Adrenal gland (tissue), 12 donors: ENCODE results near the gene FERD3L. TPM values are rescaled to one million over a fixed set of nuclear protein-coding genes. Genes with fewer than 3 reads are reported as not detected.

Experiments used
- DNase-seq, 7 donors: peaks; one replicate each; pipeline ENCODE4 v3.0.0-alpha.2; 2019 to 2020
- H3K27ac ChIP-seq, 5 donors: fragments of 200-600 bp; sonication (generic) in 4 of 5; 1 replicate in 3 of 5; 2 replicates in 2 of 5; pipeline versions ENCODE4 v1.5.1 to v1.8.0; 2016 to 2020; ENCODE audit warnings: mild to moderate bottlenecking in 1 of 5
- H3K27me3 ChIP-seq: fragments of 200-600 bp; 2 replicates; pipeline ENCODE4 v1.8.0; 2021
- H3K36me3 ChIP-seq, 2 donors: fragments of 200-600 bp; replicated peaks in 1 of 2; 1 replicate in 1 of 2; 2 replicates in 1 of 2; pipeline versions ENCODE4 v1.5.1 to v1.8.0; 2018 to 2022
- H3K4me1 ChIP-seq, 2 donors: fragments of 200-600 bp; replicated peaks in 1 of 2; 1 replicate in 1 of 2; 2 replicates in 1 of 2; pipeline versions ENCODE4 v1.5.1 to v1.8.0; 2018 to 2021
- H3K4me3 ChIP-seq, 4 donors: fragments of 200-600 bp; sonication (generic) in 3 of 4; one replicate each; pipeline ENCODE4 v1.5.1; 2016 to 2018
- H3K9me3 ChIP-seq, 3 donors: fragments of 200-600 bp; sonication (generic) in 1 of 3; replicated peaks in 1 of 3; 1 replicate in 2 of 3; 2 replicates in 1 of 3; pipeline versions ENCODE4 v1.5.1 to v1.8.0; 2016 to 2021
- CTCF ChIP-seq, 6 experiments: fragments of 450-650 bp in 4 of 6; fragments of 200-600 bp in 2 of 6; sonication (generic) in 1 of 6; IDR thresholded peaks; 1 replicate in 5 of 6; 2 replicates in 1 of 6; pipeline versions ENCODE4 v1.5.1 to v1.8.0; 2016 to 2021; ENCODE audit warnings: antibody characterized with exemption in 6 of 6, mild to moderate bottlenecking in 2 of 6, moderate library complexity in 1 of 6
- POLR2A ChIP-seq, 2 donors: fragments of 450-650 bp; IDR thresholded peaks; one replicate each; pipeline ENCODE4 v1.6.1; 2017; ENCODE audit warnings: antibody characterized with exemption in 2 of 2, mild to moderate bottlenecking in 2 of 2, moderate library complexity in 1 of 2
- WGBS, 4 donors: extraction: QIAGEN DNeasy Blood & Tissue Kit in 2 of 4; methylation state at CpG; one replicate each; pipeline versions ENCODE4 v1.1.5 to v1.1.7; 2013 to 2017; 5-methylcytosine and 5-hydroxymethylcytosine counted together
- intact Hi-C, 2 donors: fragments of 100-400 bp; cut with DNase I; formaldehyde crosslinking; loops; one replicate each; pipeline versions ENCODE4 v1.14.1 to v1.15.0; 2022 to 2023
- polyA plus RNA-seq, 3 donors: library from polyadenylated mRNA; stranded (reverse); fragments of 200-250 nt in 2 of 3; fragments of 350-450 nt in 1 of 3; fragmentation: Illumina TruSeq in 1 of 3; extraction: RNeasy Lipid Tissue Mini Kit (QIAGEN cat#74804) in 1 of 3; gene quantifications; one replicate each; pipeline ENCODE4 v1.2.3, GENCODE V29; 2013 to 2014
- total RNA-seq, 9 donors: library from RNA; depleted of rRNA in 4 of 9; stranded (reverse); fragments of >200 nt in 4 of 9; fragments of 120-200 nt in 1 of 9; fragmentation: NEBNext Ultra II Directional in 1 of 9; extraction: Animal tissue kit (Norgen Biotek cat#: 25700) in 1 of 9; gene quantifications; one replicate each; pipeline versions ENCODE4 v1.1.0 to v1.2.4, GENCODE V29; 2013 to 2023
- donor health status: healthy with polysubstance abuse.
- donor health status: Bipolar disorder and iron deficiency.
- donor health status: DM: yes; HTN: yes; CAD: no.
- donor health status: DM: no; HTN: no; CAD: no.
- donor health status: DM: no; HTN: no; CAD: no.
- donor health status: DM: yes; HTN: yes; CAD: no.

Gene FERD3L
- total and polyA plus RNA-seq, 12 donors = not detected

GRCh38 chr7:19112274-19113001, 32.8 kb downstream of the FERD3L start:
- no peaks in the 10 kb centered on the region for H3K36me3 ChIP-seq
- no peak for DNase-seq
- H3K4me3 ChIP-seq = no peak overlapping the region
- H3K27me3 ChIP-seq = peaks cover 43% of the 10 kb centered on the region
- peaks cover 4 to 12% of the 10 kb centered on the region in 2 donors for H3K4me1 ChIP-seq
- WGBS, 4 donors = 55 to 71% (median 63%) methylated on average over 36 to 42 of the region's 42 CpGs
- no peak overlapping the region for H3K27ac ChIP-seq
- intact Hi-C loops = no loop called here
- no peak for TF ChIP-seq CTCF (IDR thresholded peaks at IDR 0.05)
- TF ChIP-seq POLR2A (IDR thresholded peaks at IDR 0.05) = no peak
- H3K9me3 ChIP-seq = no peaks in the 10 kb centered on the region

GRCh38 chr7:19111474-19112273, 33.5 kb downstream of the FERD3L start:
- WGBS, 4 donors = 57 to 72% (median 67%) methylated on average over 15 of the region's 15 CpGs
- DNase-seq = no peak
- no peak overlapping the region for H3K4me3 ChIP-seq
- peaks cover 50% of the 10 kb centered on the region for H3K27me3 ChIP-seq
- intact Hi-C loops = no loop called here
- H3K9me3 ChIP-seq = no peaks in the 10 kb centered on the region
- no peak for TF ChIP-seq CTCF (IDR thresholded peaks at IDR 0.05)
- no peak for TF ChIP-seq POLR2A (IDR thresholded peaks at IDR 0.05)
- no peaks in the 10 kb centered on the region for H3K36me3 ChIP-seq
- H3K4me1 ChIP-seq = peaks cover 4 to 19% of the 10 kb centered on the region in 2 donors
- no peak overlapping the region for H3K27ac ChIP-seq

- Histone ChIP-seq H3K36me3 (no peaks in the 10 kb centered on the region), H3K4me1 (peaks cover 0 to 11% of the 10 kb centered on the region in 2 donors), H3K27ac (no peak overlapping the region), H3K9me3 (no peaks in the 10 kb centered on the region), H3K4me3 (no peak overlapping the region), H3K27me3 (peaks cover 50% of the 10 kb centered on the region)
- DNase-seq = no peak
- 60 to 68% (median 66%) methylated on average over 6 of the region's 6 CpGs for WGBS, 4 donors
- TF ChIP-seq CTCF (IDR thresholded peaks at IDR 0.05) (no peak), POLR2A (IDR thresholded peaks at IDR 0.05) (no peak)
- intact Hi-C loops = no loop called here
Observed at GRCh38 chr7:19110776-19111175, 34.4 kb downstream of the FERD3L start.

- intact Hi-C loops = no loop called here
- no peak overlapping the region for H3K27ac ChIP-seq
- H3K9me3 ChIP-seq = no peaks in the 10 kb centered on the region
- no peak for TF ChIP-seq CTCF (IDR thresholded peaks at IDR 0.05)
- TF ChIP-seq POLR2A (IDR thresholded peaks at IDR 0.05) = no peak
- peaks cover 53% of the 10 kb centered on the region for H3K27me3 ChIP-seq
- H3K36me3 ChIP-seq = no peaks in the 10 kb centered on the region
- DNase-seq = no peak
- H3K4me3 ChIP-seq = no peak overlapping the region
- WGBS, 4 donors = 62 to 74% (median 65%) methylated on average over 11 of the region's 11 CpGs
- peaks cover 0 to 10% of the 10 kb centered on the region in 2 donors for H3K4me1 ChIP-seq
Observed at GRCh38 chr7:19110026-19110730, 35.0 kb downstream of the FERD3L start.
